Mesendoderm (in vitro differentiated cells): ENCODE data around the gene IFNG.

Experiments
- DNase-seq: peaks from one replicate; pipeline ENCODE4 v3.0.0; 2013
- H2AK5ac ChIP-seq: 2 replicates; pipeline ENCODE4 v1.6.1; 2013; ENCODE audit warnings: low read length, inconsistent platforms
- H2BK120ac ChIP-seq: 2 replicates; pipeline ENCODE4 v1.6.1; 2013; ENCODE audit warnings: low read depth, mild to moderate bottlenecking, low read length, moderate library complexity, mixed read lengths
- H2BK15ac ChIP-seq: replicated peaks from 2 replicates; pipeline ENCODE4 v1.6.1; 2013; ENCODE audit warnings: low read depth, mild to moderate bottlenecking, moderate library complexity
- H2BK5ac ChIP-seq: 2 replicates; pipeline ENCODE4 v1.6.1; 2013; ENCODE audit warnings: low read length, inconsistent platforms
- H3K18ac ChIP-seq: 2 replicates; pipeline ENCODE4 v1.6.1; 2013; ENCODE audit warnings: mild to moderate bottlenecking, low read length, mixed read lengths
- H3K23ac ChIP-seq: one replicate; pipeline ENCODE4 v1.6.1; 2013; ENCODE audit warnings: low read length
- H3K27ac ChIP-seq: 2 replicates; pipeline ENCODE4 v1.5.1; 2013; ENCODE audit warnings: low read depth, mild to moderate bottlenecking, inconsistent platforms, low read length, moderate library complexity
- H3K27me3 ChIP-seq: 2 replicates; pipeline ENCODE4 v1.6.1; 2013; ENCODE audit warnings: low read length, control low read depth, mild to moderate bottlenecking, inconsistent platforms; ENCODE audit not compliant: insufficient read depth, poor library complexity
- H3K36me3 ChIP-seq: 2 replicates; pipeline ENCODE4 v1.6.1; 2013; ENCODE audit warnings: low read length, inconsistent platforms; ENCODE audit not compliant: control insufficient read depth, insufficient read depth
- H3K4ac ChIP-seq: one replicate; pipeline ENCODE4 v1.6.1; 2013; ENCODE audit warnings: low read depth, mild to moderate bottlenecking, low read length, moderate library complexity
- H3K4me1 ChIP-seq: 2 replicates; pipeline ENCODE4 v1.6.1; 2013; ENCODE audit warnings: low read depth, low read length, inconsistent platforms; ENCODE audit not compliant: control insufficient read depth
- H3K4me2 ChIP-seq: 2 replicates; pipeline ENCODE4 v1.6.1; 2013; ENCODE audit warnings: low read length
- H3K4me3 ChIP-seq: 2 replicates; pipeline ENCODE4 v1.5.1; 2013; ENCODE audit warnings: mild to moderate bottlenecking, low read length
- H3K56ac ChIP-seq: one replicate; pipeline ENCODE4 v1.6.1; 2013; ENCODE audit warnings: low read length
- H3K79me1 ChIP-seq: 2 replicates; pipeline ENCODE4 v1.6.1; 2013; ENCODE audit warnings: low read length, inconsistent platforms
- H3K79me2 ChIP-seq: 2 replicates; pipeline ENCODE4 v1.6.1; 2013; ENCODE audit warnings: mild to moderate bottlenecking, low read length; ENCODE audit not compliant: control insufficient read depth, insufficient read depth
- H3K9ac ChIP-seq: 2 replicates; pipeline ENCODE4 v1.6.1; 2013; ENCODE audit warnings: low read length, inconsistent platforms
- H4K5ac ChIP-seq: one replicate; pipeline ENCODE4 v1.6.1; 2013; ENCODE audit warnings: low read length
- H4K8ac ChIP-seq: one replicate; pipeline ENCODE4 v1.6.1; 2013; ENCODE audit warnings: low read depth, mild to moderate bottlenecking, control low read depth, low read length, moderate library complexity
- WGBS: extraction: QIAGEN DNeasy Blood & Tissue Kit; methylation state at CpG from one replicate; pipeline ENCODE4 v1.1.7; 2013; ENCODE audit warnings: low lambda C conversion rate, missing lambda C conversion rate; ENCODE audit not compliant: insufficient coverage; ENCODE audit errors: extremely low coverage; 5-methylcytosine and 5-hydroxymethylcytosine counted together

Gene IFNG

DNA sequence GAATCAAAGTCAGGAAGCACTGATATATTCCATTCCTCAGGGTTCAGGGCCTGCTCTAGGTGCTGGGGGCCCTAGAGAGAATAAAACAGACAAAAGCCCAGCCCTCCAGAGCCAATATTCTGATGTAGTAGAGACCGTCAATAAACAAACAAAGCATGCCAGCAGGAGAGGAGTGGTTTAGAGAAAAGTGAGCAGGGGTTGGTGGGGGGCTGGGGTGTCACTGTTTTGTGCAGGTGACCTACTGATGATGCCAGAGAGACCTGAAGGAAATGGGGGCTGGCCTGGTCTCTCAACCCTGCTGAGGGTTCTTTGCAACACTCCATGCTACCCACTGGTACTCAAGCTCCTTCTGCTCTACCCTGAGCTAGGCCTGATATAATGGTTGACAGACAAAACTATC lies 39.6 kb upstream of the IFNG start:
- Histone ChIP-seq H3K79me2 (no peaks in the 10 kb centered on the region), H3K27ac (no peak overlapping the region), H2AK5ac (no peak overlapping the region), H3K9ac (no peak overlapping the region), H4K8ac (no peak overlapping the region), H3K23ac (no peak overlapping the region), H3K27me3 (no peaks in the 10 kb centered on the region), H3K36me3 (no peaks in the 10 kb centered on the region), H3K79me1 (no peaks in the 10 kb centered on the region), H3K56ac (no peak overlapping the region), H3K4me3 (no peak overlapping the region), H2BK15ac (no peak overlapping the region), H2BK5ac (no peak overlapping the region), H3K4ac (no peak overlapping the region), H2BK120ac (no peak overlapping the region), H3K4me1 (peaks cover 4% of the 10 kb centered on the region), H3K4me2 (no peak overlapping the region), H4K5ac (no peak overlapping the region), H3K18ac (no peak overlapping the region)
- no peak for DNase-seq
- WGBS, result no CpG with 5 or more reads among the region's 1 CpG

DNA sequence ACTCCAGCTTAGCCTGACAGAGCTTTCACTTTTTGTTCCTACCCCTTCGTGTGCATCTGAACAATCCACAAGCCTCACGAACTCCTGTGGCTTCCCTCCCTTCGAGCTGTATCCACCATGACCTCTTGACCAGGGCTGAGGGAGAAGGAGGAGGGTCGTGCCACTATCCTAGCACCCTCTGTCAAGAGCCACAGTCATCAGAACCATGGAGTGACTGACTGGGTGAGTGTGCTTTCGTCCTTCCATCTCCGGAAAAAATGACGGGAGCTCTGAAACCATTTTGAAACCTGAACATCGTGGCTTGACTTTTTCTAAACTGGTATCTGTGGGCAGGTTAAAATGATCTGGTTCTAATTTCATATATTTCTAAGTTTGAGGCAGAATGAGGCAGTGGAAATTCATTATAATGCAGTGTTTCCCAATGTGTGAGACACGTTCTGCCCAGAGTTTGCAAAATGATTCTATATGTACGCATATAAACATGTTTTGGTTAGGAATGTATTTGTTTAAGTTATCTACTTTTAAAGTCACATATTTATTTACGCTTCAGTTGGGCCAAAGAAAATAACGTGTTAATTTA lies 39.1 kb upstream of the IFNG start:
- no peak overlapping the region for H2AK5ac ChIP-seq
- H3K4me2 ChIP-seq, result no peak overlapping the region
- H4K5ac ChIP-seq, result no peak overlapping the region
- H3K56ac ChIP-seq, result no peak overlapping the region
- H3K4me1 ChIP-seq, result peaks cover 2% of the 10 kb centered on the region
- no peak overlapping the region for H3K4me3 ChIP-seq
- no peak overlapping the region for H3K4ac ChIP-seq
- H2BK5ac ChIP-seq, result no peak overlapping the region
- H4K8ac ChIP-seq, result no peak overlapping the region
- no CpG with 5 or more reads among the region's 12 CpGs for WGBS
- no peak overlapping the region for H3K18ac ChIP-seq
- H3K36me3 ChIP-seq, result no peaks in the 10 kb centered on the region
- no peak overlapping the region for H3K27ac ChIP-seq
- DNase-seq, result no peak
- no peak overlapping the region for H3K9ac ChIP-seq
- no peak overlapping the region for H3K23ac ChIP-seq
- no peaks in the 10 kb centered on the region for H3K27me3 ChIP-seq
- H2BK120ac ChIP-seq, result no peak overlapping the region
- no peaks in the 10 kb centered on the region for H3K79me1 ChIP-seq
- H2BK15ac ChIP-seq, result no peak overlapping the region
- no peaks in the 10 kb centered on the region for H3K79me2 ChIP-seq

DNA sequence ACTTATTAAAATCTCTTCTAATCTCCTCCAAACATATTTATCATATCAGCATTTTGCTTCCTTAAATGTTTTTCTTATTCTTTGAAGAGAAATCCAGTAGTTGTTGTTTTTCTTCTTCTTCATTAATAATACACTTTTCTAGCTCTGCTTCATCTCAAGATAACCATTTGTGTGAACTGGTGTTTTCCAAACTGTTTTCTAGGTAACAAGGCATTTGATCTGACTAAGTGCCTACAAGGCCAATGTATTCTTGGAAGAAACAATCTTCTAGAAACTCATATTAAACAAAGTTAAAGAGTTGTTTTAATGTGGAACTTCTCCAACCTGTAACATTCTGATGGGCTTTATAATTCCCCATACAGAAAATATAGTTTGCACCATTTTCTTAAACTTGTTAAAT lies 30.8 kb upstream of the IFNG start:
- Histone ChIP-seq H2BK15ac (no peak overlapping the region), H3K79me1 (no peaks in the 10 kb centered on the region), H3K23ac (no peak overlapping the region), H2BK120ac (no peak overlapping the region), H3K27ac (no peak overlapping the region), H3K4me1 (no peaks in the 10 kb centered on the region), H3K27me3 (no peaks in the 10 kb centered on the region), H3K36me3 (no peaks in the 10 kb centered on the region), H3K79me2 (no peaks in the 10 kb centered on the region), H2BK5ac (no peak overlapping the region), H3K4me3 (no peak overlapping the region), H3K9ac (no peak overlapping the region), H3K4ac (no peak overlapping the region), H3K18ac (no peak overlapping the region), H4K8ac (no peak overlapping the region), H3K56ac (no peak overlapping the region), H4K5ac (no peak overlapping the region), H3K4me2 (no peak overlapping the region), H2AK5ac (no peak overlapping the region)
- no peak for DNase-seq

DNA sequence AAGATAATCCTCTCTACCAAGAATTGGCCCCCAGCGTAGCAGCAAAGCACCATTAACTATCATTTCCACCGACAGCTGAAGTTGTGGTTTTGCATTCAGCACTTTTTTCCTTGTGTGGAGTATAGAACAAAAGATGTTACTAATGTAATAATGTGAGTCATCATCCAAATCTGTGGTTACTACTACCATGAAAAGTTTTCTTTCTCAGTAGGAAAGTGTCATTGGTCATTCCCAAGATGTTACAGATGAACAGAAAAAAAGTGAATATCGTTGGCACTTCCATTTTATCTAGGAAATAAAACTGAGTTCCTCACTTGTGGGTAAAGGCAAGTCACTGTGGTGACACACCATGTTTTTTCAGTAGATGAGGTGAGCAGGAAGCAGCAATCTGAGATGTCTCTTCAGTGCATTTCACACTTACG lies 30.3 kb upstream of the IFNG start:
- Histone ChIP-seq H3K27ac (no peak overlapping the region), H3K79me2 (no peaks in the 10 kb centered on the region), H3K23ac (no peak overlapping the region), H3K4me3 (no peak overlapping the region), H4K5ac (no peak overlapping the region), H2BK120ac (no peak overlapping the region), H3K4me1 (no peaks in the 10 kb centered on the region), H3K4me2 (no peak overlapping the region), H3K4ac (no peak overlapping the region), H2AK5ac (no peak overlapping the region), H2BK15ac (no peak overlapping the region), H2BK5ac (no peak overlapping the region), H3K79me1 (no peaks in the 10 kb centered on the region), H3K27me3 (no peaks in the 10 kb centered on the region), H3K56ac (no peak overlapping the region), H3K9ac (no peak overlapping the region), H4K8ac (no peak overlapping the region), H3K18ac (no peak overlapping the region), H3K36me3 (no peaks in the 10 kb centered on the region)
- no CpG with 5 or more reads among the region's 4 CpGs for WGBS
- DNase-seq, result no peak

DNA sequence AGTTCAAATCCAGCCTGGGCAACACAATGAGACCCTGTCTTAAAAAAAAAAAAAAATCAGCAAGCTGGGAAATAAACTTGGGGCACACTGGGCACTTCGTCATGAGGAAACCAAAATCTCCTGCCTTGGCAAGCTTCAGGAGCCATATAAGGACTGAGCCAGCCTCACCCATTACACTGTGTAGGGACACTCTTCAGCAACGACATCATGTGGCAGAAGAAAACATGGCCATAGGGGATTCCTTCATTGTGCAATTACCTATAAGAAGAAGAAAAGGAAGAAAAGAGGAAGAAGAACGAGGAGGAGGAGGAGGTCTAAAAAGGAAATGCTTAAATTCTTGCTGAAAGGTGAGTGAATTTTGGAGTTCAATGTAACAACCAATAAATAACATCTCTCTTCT lies 26.1 kb upstream of the IFNG start:
- H3K79me2 ChIP-seq, result no peaks in the 10 kb centered on the region
- no peak for DNase-seq
- no peak overlapping the region for H3K18ac ChIP-seq
- H3K27me3 ChIP-seq, result no peaks in the 10 kb centered on the region
- no peak overlapping the region for H3K56ac ChIP-seq
- H3K27ac ChIP-seq, result no peak overlapping the region
- no peak overlapping the region for H3K9ac ChIP-seq
- H3K4ac ChIP-seq, result no peak overlapping the region
- H3K4me2 ChIP-seq, result no peak overlapping the region
- no peaks in the 10 kb centered on the region for H3K4me1 ChIP-seq
- H4K5ac ChIP-seq, result no peak overlapping the region
- H2BK5ac ChIP-seq, result no peak overlapping the region
- H2BK15ac ChIP-seq, result no peak overlapping the region
- H3K23ac ChIP-seq, result no peak overlapping the region
- no peaks in the 10 kb centered on the region for H3K79me1 ChIP-seq
- H3K36me3 ChIP-seq, result no peaks in the 10 kb centered on the region
- H2AK5ac ChIP-seq, result no peak overlapping the region
- no CpG with 5 or more reads among the region's 3 CpGs for WGBS
- H2BK120ac ChIP-seq, result no peak overlapping the region
- no peak overlapping the region for H3K4me3 ChIP-seq
- H4K8ac ChIP-seq, result no peak overlapping the region
